ENCODE results near the gene CHN2. TPM values are rescaled to one million over a fixed set of nuclear protein-coding genes. Genes with fewer than 3 reads are reported as not detected.

CHN2 gene
- total RNA-seq, 1 donor from 2014 or later: not detected

DNA sequence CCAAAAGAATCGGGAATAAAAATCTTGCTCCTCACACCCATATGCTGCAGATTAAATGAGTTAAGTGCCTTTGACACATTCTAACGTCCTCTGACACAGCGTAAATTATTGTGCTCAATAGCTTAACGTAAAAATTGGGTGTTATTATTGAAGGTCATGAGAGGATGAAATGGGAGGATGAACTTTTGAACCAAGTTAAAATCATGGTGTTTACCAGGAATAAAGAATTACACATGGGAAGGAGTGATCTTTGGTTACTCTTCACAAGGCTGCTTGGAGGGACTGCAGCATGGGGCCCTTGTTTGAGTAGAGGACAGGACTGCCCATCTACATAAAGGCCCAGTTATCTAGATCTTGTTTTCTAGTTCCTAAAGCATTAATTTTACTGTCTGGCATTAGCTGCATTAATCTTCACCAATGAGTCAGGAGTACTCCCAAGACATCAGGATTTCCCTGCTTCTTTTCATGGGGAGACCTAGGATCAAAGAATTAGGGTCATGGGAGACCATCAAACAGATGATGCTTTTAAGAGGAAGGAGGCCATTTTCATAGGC is 284.2 kb downstream of the CHN2 start:
- Mint-ChIP-seq H3K27ac (no peak overlapping the region), H3K4me3 (no peak overlapping the region), H3K36me3 (ENCODE audit: low read depth) (no peaks in the 10 kb centered on the region), H3K9me3 (no peaks in the 10 kb centered on the region), H3K27me3 (ENCODE audit: insufficient read depth) (no peaks in the 10 kb centered on the region), H3K4me1 (ENCODE audit: low read depth) (no peaks in the 10 kb centered on the region)
- DNase-seq (ENCODE audit: low spot score): no peak
- intact Hi-C loops (cut with micrococcal nuclease): no loop called here

DNA sequence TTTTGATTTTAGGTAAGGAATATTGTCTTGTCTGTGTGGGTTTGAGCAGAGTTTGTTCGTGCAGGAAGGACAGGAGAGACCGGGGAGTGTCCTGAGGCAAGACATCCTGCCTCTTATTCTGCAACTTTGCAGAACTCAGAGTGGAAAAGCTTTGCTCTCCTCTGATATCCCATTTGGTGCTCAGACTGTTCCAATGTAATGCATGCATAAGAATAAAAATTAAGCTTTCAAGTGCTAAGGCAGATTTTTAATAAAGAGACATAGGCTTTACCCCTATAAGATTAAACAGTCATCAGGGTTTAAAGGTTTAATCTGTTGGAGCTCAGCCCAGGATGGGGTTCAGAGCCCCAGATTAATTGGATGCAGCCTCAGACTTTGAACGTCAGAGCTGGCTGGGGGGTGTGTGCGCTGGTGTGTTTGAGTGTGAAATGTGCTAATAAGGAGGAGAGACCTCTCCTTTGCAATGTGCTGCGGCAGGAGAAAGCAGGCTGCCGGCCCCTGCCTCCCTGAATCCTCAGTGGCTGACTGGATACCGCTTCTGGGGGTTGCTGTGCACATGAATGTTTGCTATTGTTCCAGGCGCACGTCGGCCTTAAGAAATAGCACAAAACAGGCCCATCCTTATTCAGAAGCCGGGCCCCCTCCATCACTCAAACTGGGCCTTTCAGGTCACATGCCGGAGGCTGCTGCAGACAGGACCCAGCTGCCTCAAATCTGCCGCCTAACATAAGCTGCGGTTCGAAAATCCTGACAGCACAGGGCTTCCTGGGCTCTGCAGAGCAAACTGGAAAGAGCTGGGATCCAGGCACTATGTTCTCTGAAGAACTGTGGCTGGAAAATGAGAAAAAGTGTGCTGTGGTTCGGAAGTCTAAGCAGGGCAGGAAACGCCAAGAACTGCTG is 285.0 kb downstream of the CHN2 start:
- Mint-ChIP-seq H3K27me3 (ENCODE audit: insufficient read depth) (no peaks in the 10 kb centered on the region), H3K36me3 (ENCODE audit: low read depth) (no peaks in the 10 kb centered on the region), H3K27ac (no peak overlapping the region), H3K9me3 (no peaks in the 10 kb centered on the region), H3K4me3 (no peak overlapping the region), H3K4me1 (ENCODE audit: low read depth) (no peaks in the 10 kb centered on the region)
- DNase-seq (ENCODE audit: low spot score): no peak
- intact Hi-C loops (cut with micrococcal nuclease): no loop called here

DNA sequence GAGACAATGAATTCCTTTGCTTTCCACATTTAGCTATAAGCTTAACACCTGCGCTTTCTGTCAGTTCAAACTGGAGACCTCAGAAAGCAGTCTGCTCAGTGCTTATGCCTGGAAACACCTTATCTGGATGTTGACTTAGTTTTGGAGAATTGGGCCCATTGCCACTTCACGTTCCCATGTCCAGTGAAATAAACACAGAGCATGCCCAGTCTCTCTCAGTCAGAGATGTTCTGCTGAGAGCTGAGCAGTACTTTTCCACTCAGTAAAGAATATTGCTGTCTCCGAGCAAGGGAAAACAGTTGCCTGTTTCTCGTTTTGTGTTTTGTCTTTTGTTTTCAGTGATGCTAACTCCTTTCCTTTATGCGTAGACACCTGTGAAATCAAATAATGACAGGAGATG is 285.9 kb downstream of the CHN2 start:
- no peak overlapping the region for H3K4me3 Mint-ChIP-seq
- H3K27ac Mint-ChIP-seq: no peak overlapping the region
- H3K36me3 Mint-ChIP-seq (ENCODE audit: low read depth): no peaks in the 10 kb centered on the region
- intact Hi-C loops (cut with micrococcal nuclease): no loop called here
- DNase-seq (ENCODE audit: low spot score): no peak
- H3K27me3 Mint-ChIP-seq (ENCODE audit: insufficient read depth): no peaks in the 10 kb centered on the region
- no peaks in the 10 kb centered on the region for H3K4me1 Mint-ChIP-seq (ENCODE audit: low read depth)
- no peaks in the 10 kb centered on the region for H3K9me3 Mint-ChIP-seq

DNA sequence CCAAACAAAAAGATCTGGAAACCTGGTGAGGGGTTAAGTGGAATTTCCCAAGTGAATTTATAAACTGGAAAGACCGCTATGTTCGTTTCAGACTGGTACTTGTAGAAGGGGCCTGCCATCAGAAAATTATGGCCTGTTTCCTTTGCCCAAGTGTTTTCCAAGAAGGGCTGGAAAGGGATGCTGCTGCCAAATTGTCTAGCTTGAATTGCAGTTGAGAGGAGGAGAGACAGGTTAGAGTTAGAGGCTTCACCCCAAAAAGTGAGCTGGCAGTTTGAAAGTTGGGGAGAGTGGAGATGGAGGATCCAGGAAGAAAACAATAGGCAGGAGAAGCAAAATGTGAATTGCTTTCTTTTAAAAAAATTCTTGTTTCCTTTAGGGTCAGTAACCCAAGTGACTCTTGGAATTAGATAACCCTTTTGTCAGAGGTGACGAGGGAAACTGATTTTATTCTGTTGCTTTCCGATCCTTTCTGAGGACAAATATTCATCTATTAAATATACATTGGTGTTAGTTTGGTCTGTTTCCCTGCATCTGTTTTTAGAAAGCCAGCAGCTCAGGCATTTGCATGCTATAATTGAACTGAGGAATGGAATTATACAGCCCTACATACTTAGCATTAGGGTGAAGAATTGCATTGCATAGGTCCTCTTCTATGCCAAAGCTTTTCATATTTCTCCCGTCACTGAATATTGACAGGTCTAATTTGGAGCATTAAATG is 286.5 kb downstream of the CHN2 start:
- Mint-ChIP-seq H3K9me3 (no peaks in the 10 kb centered on the region), H3K4me3 (no peak overlapping the region), H3K36me3 (ENCODE audit: low read depth) (no peaks in the 10 kb centered on the region), H3K27ac (no peak overlapping the region), H3K27me3 (ENCODE audit: insufficient read depth) (no peaks in the 10 kb centered on the region), H3K4me1 (ENCODE audit: low read depth) (no peaks in the 10 kb centered on the region)
- DNase-seq (ENCODE audit: low spot score): no peak
- intact Hi-C loops (cut with micrococcal nuclease): no loop called here

DNA sequence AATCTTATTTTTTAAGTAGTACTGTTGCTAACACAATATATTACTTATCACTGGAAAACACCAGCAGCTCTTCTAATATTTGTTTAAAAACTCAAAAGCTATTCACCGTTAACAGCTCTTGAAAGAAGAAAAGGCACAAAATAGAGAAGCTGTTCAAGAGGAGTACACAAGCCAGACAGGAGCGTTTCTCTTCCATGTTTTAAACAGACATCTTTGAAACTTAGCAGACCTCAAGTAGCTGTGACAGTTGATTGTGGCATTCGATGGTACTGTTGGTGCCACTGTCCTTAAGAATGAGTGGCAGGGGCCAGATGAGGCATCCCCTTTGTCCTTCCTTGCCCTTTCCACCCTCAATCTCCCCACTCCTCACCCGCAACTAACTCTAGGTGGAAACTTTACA is 287.5 kb downstream of the CHN2 start:
- intact Hi-C loops (cut with micrococcal nuclease): no loop called here
- H3K9me3 Mint-ChIP-seq: no peaks in the 10 kb centered on the region
- peaks cover 2% of the 10 kb centered on the region for H3K27me3 Mint-ChIP-seq (ENCODE audit: insufficient read depth)
- H3K27ac Mint-ChIP-seq: no peak overlapping the region
- no peak for DNase-seq (ENCODE audit: low spot score)
- no peak overlapping the region for H3K4me3 Mint-ChIP-seq
- no peaks in the 10 kb centered on the region for H3K4me1 Mint-ChIP-seq (ENCODE audit: low read depth)
- no peaks in the 10 kb centered on the region for H3K36me3 Mint-ChIP-seq (ENCODE audit: low read depth)

DNA sequence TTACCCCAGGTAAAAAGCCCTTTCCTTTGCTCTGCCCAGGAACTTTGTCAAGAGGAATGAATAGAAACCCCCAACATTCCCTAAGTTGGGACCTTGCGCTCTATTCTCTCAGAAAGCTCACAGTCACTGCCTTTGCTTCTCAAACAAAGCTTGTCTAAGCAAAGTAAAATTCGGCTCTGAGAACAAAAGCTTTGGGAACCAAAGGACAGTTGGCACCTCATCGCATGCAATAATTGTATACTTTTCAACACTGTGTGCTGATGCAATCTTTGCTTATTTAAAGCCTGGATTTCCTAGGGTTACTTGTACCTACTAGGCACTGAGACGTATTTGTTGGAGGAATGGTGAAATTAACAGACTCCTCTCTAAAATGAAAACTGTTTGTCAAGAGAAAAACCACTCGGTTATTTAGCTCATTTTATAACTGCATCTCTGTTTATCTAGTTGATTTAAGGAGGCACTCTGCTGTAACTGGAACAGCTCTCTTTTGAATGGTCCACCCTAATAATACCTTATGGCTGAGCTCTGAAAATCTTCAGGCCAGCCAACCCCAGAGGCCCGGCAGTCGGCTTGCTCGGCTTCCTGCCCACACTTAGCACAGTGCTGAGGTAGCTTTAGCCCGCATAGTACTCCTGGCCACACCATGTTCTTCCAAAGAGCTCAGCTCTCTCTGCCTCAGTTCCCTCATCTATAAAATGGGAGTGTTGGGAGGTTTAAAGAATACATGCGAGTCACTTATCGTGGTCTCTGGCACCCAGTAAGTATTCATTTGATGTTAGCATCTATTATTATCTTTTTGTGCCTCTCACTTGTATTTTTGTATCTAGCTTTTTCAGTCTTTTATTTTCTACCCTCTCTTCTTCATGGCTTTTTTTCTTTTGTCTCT is 288.9 kb downstream of the CHN2 start:
- no peaks in the 10 kb centered on the region for H3K4me1 Mint-ChIP-seq (ENCODE audit: low read depth)
- H3K36me3 Mint-ChIP-seq (ENCODE audit: low read depth): no peaks in the 10 kb centered on the region
- H3K4me3 Mint-ChIP-seq: no peak overlapping the region
- no peaks in the 10 kb centered on the region for H3K9me3 Mint-ChIP-seq
- intact Hi-C loops (cut with micrococcal nuclease): no loop called here
- H3K27me3 Mint-ChIP-seq (ENCODE audit: insufficient read depth): peaks cover 5% of the 10 kb centered on the region
- no peak overlapping the region for H3K27ac Mint-ChIP-seq
- DNase-seq (ENCODE audit: low spot score): no peak

DNA sequence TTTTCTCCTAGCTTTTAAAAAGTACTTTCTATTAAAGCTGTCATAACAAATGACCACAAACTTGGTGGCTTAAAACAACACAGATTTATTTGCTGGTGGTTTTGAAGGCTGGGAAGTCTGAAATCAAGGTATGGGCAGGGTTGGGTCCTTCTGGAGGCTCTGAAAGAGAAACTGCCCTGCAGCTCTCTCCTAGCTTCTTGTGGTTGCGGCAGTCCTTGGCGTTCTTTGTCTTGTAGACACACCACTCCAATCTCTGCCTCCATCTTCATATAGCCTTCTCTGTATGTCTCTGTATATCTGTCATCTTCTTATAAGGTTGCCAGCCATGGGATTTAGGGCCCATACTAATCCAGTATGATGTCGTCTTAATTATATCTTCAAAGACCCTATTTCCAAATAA is 289.7 kb downstream of the CHN2 start:
- H3K4me1 Mint-ChIP-seq (ENCODE audit: low read depth): no peaks in the 10 kb centered on the region

DNA sequence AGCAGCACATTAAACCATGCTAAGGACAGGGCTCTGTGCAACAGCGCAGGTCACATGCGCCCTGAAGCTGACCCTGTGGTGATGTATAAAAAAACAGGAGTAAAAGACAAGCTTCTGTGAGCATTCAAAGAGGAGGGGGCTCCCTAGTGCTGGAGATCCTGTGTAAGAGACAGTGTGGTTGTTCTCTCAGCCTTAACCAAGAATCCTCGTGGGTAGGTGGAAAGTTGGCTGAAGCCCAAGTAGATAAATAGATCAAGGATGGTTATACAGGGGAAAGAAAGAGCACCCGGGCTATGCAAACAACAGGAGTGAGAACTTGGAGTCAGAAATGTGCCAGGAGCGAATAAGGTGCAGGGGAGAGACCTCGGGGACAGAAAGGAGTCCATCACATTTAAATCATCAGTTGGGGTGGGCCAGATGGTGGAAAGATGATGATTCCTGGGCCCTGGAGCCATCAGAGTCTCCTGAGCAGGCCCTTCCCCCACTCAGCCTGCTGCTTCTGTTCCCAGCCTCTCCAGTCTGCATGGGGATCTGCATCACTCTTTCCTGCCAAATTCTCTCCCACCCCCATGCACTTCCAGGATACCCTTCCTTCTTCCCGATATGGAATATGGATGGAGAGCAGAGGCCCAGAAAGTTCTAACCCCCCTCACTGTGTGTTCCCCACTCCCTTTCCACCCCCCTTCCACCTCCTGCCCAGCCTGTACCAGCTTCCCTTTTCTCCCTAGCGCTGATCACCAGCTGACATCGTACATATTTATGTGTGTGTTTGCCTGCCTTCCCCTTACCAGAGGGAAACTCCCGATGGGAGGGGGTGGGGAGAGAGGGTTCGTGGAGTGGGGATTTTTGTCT is 291.0 kb downstream of the CHN2 start:
- no peaks in the 10 kb centered on the region for H3K36me3 Mint-ChIP-seq (ENCODE audit: low read depth)
- H3K9me3 Mint-ChIP-seq: no peaks in the 10 kb centered on the region
- H3K27me3 Mint-ChIP-seq (ENCODE audit: insufficient read depth): peaks cover 5% of the 10 kb centered on the region
- H3K4me1 Mint-ChIP-seq (ENCODE audit: low read depth): no peaks in the 10 kb centered on the region
- no peak overlapping the region for H3K4me3 Mint-ChIP-seq
- DNase-seq (ENCODE audit: low spot score): no peak
- intact Hi-C loops (cut with micrococcal nuclease): no loop called here
- no peak overlapping the region for H3K27ac Mint-ChIP-seq

More for the DNA sequence above, 289.7 kb downstream of the CHN2 start:
- Mint-ChIP-seq H3K9me3 (no peaks in the 10 kb centered on the region), H3K27ac (no peak overlapping the region), H3K27me3 (ENCODE audit: insufficient read depth) (peaks cover 5% of the 10 kb centered on the region), H3K36me3 (ENCODE audit: low read depth) (no peaks in the 10 kb centered on the region), H3K4me3 (no peak overlapping the region)
- intact Hi-C loops (cut with micrococcal nuclease): no loop called here
- DNase-seq (ENCODE audit: low spot score): no peak

DNA sequence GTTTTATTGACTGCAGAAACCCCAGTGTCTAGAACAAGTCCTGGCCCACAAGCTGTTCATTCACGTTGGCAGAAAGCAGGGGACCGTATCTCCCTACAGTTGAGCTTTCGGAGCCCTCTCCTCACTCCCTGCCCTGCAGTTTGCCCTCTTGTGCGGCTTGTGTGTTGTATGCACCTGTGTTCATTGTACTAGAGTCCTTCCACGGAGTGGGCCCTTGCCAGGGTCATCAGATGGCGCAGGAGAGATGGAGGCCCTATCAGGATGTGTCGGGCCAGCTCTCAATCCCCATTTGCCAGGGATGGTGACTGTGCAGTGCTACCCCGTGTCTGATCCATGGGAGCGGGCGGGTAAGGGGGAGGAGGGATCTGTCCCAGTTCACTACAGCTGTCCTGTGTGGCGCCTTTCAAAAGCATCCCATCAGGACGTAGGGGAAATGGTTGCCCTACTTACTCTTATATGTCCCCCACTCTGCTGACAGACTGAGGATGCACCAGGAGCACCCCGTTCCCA is 291.7 kb downstream of the CHN2 start:
- no peak for DNase-seq (ENCODE audit: low spot score)
- intact Hi-C loops (cut with micrococcal nuclease): no loop called here
- no peaks in the 10 kb centered on the region for H3K9me3 Mint-ChIP-seq
- H3K4me1 Mint-ChIP-seq (ENCODE audit: low read depth): no peaks in the 10 kb centered on the region
- peaks cover 5% of the 10 kb centered on the region for H3K27me3 Mint-ChIP-seq (ENCODE audit: insufficient read depth)
- no peaks in the 10 kb centered on the region for H3K36me3 Mint-ChIP-seq (ENCODE audit: low read depth)
- no peak overlapping the region for H3K4me3 Mint-ChIP-seq
- no peak overlapping the region for H3K27ac Mint-ChIP-seq

DNA sequence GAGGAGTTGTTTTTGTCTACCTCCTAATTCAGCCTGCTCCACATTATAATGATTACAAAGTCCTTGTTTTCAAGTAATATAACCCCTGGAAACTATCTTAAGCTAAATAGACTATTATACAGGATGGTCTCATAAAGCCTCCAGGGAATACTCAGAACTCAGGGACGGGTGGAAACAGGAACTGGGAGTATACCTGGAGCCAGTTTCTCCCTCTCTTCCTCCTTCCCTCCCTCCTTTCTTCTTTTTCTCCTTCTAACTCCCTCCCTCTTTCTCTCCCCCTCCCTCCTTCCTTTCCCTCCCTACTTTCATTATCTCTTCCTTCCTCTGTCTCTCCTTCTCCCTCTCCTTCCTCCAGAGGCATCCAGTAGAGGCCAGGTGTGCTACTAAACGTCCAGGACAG is 292.8 kb downstream of the CHN2 start:
- intact Hi-C loops (cut with micrococcal nuclease): no loop called here
- no peaks in the 10 kb centered on the region for H3K36me3 Mint-ChIP-seq (ENCODE audit: low read depth)
- no peaks in the 10 kb centered on the region for H3K4me1 Mint-ChIP-seq (ENCODE audit: low read depth)
- no peak overlapping the region for H3K27ac Mint-ChIP-seq
- no peak overlapping the region for H3K4me3 Mint-ChIP-seq
- no peaks in the 10 kb centered on the region for H3K9me3 Mint-ChIP-seq
- DNase-seq (ENCODE audit: low spot score): no peak
- H3K27me3 Mint-ChIP-seq (ENCODE audit: insufficient read depth): peaks cover 5% of the 10 kb centered on the region

DNA sequence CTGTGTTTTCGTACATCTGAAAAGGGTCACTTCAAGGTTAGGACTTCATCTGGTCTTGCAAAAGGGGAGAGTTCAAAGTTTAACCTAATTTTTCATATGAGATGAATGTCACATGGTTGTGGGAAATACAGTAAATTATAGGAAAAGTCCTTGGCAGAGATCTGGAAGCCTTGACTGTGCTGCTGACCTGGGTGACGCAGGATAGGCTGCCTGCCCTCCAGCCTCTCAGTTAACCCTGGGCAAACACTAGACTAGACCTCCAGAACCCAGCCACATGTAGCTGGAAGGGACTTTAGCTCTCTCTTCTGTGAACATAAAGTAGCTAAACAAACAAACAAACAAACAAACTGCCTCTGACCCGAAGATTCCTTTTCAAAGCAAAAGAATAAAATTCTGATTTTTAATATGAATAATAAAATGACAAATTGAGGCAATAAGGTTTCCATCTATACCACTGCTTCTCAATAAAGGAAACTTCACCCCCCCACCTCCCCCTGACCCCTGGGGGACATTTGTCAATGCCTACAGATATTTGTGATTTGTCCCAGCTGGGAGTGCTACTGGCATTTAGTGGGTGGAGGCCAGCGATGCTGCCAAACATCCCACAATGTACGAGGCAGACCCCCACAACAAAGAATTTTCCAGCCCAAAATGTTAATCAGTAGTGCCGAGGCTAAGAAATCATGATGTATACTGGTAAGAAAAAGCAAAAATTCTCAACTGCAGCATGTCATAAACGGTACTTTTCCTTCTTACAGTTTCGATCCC is 293.8 kb downstream of the CHN2 start:
- H3K27ac Mint-ChIP-seq: no peak overlapping the region
- DNase-seq (ENCODE audit: low spot score): no peak
- H3K4me1 Mint-ChIP-seq (ENCODE audit: low read depth): no peaks in the 10 kb centered on the region

More for the DNA sequence above, 293.8 kb downstream of the CHN2 start:
- intact Hi-C loops (cut with micrococcal nuclease): no loop called here
- H3K27me3 Mint-ChIP-seq (ENCODE audit: insufficient read depth): peaks cover 5% of the 10 kb centered on the region
- no peaks in the 10 kb centered on the region for H3K9me3 Mint-ChIP-seq
- H3K36me3 Mint-ChIP-seq (ENCODE audit: low read depth): no peaks in the 10 kb centered on the region
- H3K4me3 Mint-ChIP-seq: no peak overlapping the region

All from activated T-helper 1 cell treated with anti-CD3 and anti-CD28 coated beads, Interleukin-12 subunit alpha, Interleukin-12 subunit beta, Interleukin-2, Interleukin-4 antibody, amounts not matched to agents 30 ng/mL and 10 ng/mL and 1 ng/mL, durations not matched to agents 14 hours and 24 hours and 36 hours (primary cell).